WI38 (cell line): ENCODE measurements around the gene ULBP3.

Experiments used
- H3K4me3 ChIP-seq: 2 replicates; pipeline ENCODE4 v1.5.1; 2011; ENCODE audit warnings: low read depth, mild to moderate bottlenecking, control low read depth, low read length
- CTCF ChIP-seq: IDR thresholded peaks from 2 replicates; pipeline ENCODE4 v1.5.1; 2012; ENCODE audit warnings: low read depth, mild to moderate bottlenecking, control low read depth, low read length

Gene ULBP3

GRCh38 chr6:150100745-150101144 lies 31.8 kb upstream of the ULBP3 start:
- no peak overlapping the region for H3K4me3 ChIP-seq
- no peak for TF ChIP-seq CTCF

- no peak overlapping the region for H3K4me3 ChIP-seq
- no peak for TF ChIP-seq CTCF
Observed at GRCh38 chr6:150099953-150100352, 31.0 kb upstream of the ULBP3 start.

- no peak overlapping the region for H3K4me3 ChIP-seq
- TF ChIP-seq CTCF, result no peak
Observed at GRCh38 chr6:150099546-150099945, 30.6 kb upstream of the ULBP3 start.

- no peak overlapping the region for H3K4me3 ChIP-seq
- no peak for TF ChIP-seq CTCF
Observed at GRCh38 chr6:150098155-150098554, 29.2 kb upstream of the ULBP3 start.

GRCh38 chr6:150093397-150093796 lies 24.5 kb upstream of the ULBP3 start:
- H3K4me3 ChIP-seq, result no peak overlapping the region
- no peak for TF ChIP-seq CTCF

GRCh38 chr6:150091476-150091875 lies 22.6 kb upstream of the ULBP3 start:
- no peak for TF ChIP-seq CTCF
- no peak overlapping the region for H3K4me3 ChIP-seq

GRCh38 chr6:150090328-150090727 lies 21.4 kb upstream of the ULBP3 start:
- TF ChIP-seq CTCF, result no peak
- no peak overlapping the region for H3K4me3 ChIP-seq
